AG04450 (cell line): ENCODE results near the gene DMC1. TPM values are rescaled to one million over a fixed set of nuclear protein-coding genes. Genes with fewer than 3 reads are reported as not detected.

Experiments
- CTCF ChIA-PET: fragments of 300-600, 350-600 bp; formaldehyde crosslinking; extraction: SDS; loops from one replicate; lab custom pipeline; 2022; ENCODE audit warnings: antibody characterized with exemption, inconsistent platforms; lab: Charles Lee
- POLR2A ChIA-PET: fragments of 350-600 bp; formaldehyde crosslinking; extraction: SDS; loops from one replicate; lab custom pipeline; 2021; ENCODE audit warnings: antibody characterized with exemption, inconsistent platforms; lab: Yijun Ruan, JAX
- DNase-seq: peaks from one replicate; pipeline ENCODE4 v3.0.0-alpha.2; 2011; ENCODE audit warnings: low read depth, low spot score
- H3K27ac ChIP-seq: one replicate; pipeline ENCODE4 v1.5.1; 2012; ENCODE audit warnings: low read depth, low read length, control low read depth
- H3K27me3 ChIP-seq: one replicate; pipeline ENCODE4 v1.6.0; 2012; ENCODE audit warnings: low read length; ENCODE audit not compliant: control insufficient read depth, insufficient read depth
- H3K4me3 ChIP-seq: 2 replicates; pipeline ENCODE4 v1.5.1; 2011; ENCODE audit warnings: mild to moderate bottlenecking, low read depth, low read length, control low read depth
- H3K9me3 ChIP-seq: 2 replicates; pipeline ENCODE4 v1.5.1; 2012; ENCODE audit warnings: low read length; ENCODE audit not compliant: control insufficient read depth, insufficient read depth
- polyA plus RNA-seq: library from polyadenylated mRNA; depleted of rRNA; stranded (reverse); fragments of >200 nt; gene quantifications from 2 replicates; pipeline ENCODE4 v1.2.3, GENCODE V29; 2011
- TF ChIP-seq, protein P1 (sequence below): IDR thresholded peaks from 2 replicates; pipeline ENCODE4 v1.5.1; 2011; ENCODE audit warnings: low read depth, low read length, control low read depth, inconsistent platforms

The DMC1 gene
- polyA plus RNA-seq, 1 experiment, result 0.29 TPM

DNA sequence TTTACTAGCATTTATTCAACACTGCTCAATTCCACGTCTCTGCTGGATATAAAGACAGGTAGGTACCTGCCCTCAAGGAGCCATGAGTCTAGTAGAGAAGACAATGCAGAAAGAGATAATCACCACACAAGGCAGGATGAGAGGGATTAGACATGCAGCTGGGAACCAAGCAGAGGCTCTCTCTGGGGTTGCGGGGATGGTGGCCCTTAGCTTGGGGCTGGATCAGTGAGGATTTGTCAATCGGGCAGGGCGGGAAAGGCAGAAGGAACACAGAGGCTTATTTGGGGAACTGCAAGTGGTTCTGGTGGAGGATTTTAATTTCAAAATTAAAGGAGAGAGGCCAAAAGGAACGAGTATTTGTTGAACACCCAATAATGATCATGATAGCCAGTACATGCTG lies 8.5 kb upstream of the DMC1 start:
- Histone ChIP-seq H3K4me3 (no peak overlapping the region), H3K9me3 (no peaks in the 10 kb centered on the region), H3K27ac (no peak overlapping the region), H3K27me3 (no peaks in the 10 kb centered on the region)
- POLR2A ChIA-PET, result no interaction called here
- TF ChIP-seq, protein P1, sequence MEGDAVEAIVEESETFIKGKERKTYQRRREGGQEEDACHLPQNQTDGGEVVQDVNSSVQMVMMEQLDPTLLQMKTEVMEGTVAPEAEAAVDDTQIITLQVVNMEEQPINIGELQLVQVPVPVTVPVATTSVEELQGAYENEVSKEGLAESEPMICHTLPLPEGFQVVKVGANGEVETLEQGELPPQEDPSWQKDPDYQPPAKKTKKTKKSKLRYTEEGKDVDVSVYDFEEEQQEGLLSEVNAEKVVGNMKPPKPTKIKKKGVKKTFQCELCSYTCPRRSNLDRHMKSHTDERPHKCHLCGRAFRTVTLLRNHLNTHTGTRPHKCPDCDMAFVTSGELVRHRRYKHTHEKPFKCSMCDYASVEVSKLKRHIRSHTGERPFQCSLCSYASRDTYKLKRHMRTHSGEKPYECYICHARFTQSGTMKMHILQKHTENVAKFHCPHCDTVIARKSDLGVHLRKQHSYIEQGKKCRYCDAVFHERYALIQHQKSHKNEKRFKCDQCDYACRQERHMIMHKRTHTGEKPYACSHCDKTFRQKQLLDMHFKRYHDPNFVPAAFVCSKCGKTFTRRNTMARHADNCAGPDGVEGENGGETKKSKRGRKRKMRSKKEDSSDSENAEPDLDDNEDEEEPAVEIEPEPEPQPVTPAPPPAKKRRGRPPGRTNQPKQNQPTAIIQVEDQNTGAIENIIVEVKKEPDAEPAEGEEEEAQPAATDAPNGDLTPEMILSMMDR, result no peak
- CTCF ChIA-PET, result no interaction called here
- no peak for DNase-seq

DNA sequence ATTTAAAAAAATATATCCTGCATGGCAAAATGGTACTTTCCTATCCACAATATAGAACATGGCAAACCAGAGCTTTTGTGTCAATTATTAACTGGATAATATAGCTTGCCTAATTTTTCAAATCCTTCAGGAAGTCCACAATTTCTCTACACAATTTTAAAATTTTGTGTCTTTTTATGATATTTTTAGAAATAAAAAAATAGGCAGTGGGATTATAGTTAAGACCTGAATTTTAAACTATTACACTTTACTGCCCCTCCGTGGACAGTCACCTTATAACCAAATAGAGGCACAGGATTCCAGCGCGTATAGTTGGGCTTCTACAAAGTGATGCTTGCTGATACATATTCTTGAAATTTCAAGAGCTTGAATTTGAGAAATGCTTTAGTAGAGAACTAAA lies 2.1 kb upstream of the DMC1 start:
- Histone ChIP-seq H3K27ac (no peak overlapping the region), H3K27me3 (peaks cover 2% of the 10 kb centered on the region), H3K4me3 (no peak overlapping the region), H3K9me3 (no peaks in the 10 kb centered on the region; the same call in 1 of the 2 replicates)
- TF ChIP-seq, protein P1, result peak; percentile 55
- CTCF ChIA-PET, result interaction anchor here (0.5 to 3.2 kb wide), 27 partner anchors 8 to 521 kb away, joined by 3 to 23 read pairs (median 4); no protein-coding TSS in a partner anchor
- POLR2A ChIA-PET, result no interaction called here
- no peak for DNase-seq

DNA sequence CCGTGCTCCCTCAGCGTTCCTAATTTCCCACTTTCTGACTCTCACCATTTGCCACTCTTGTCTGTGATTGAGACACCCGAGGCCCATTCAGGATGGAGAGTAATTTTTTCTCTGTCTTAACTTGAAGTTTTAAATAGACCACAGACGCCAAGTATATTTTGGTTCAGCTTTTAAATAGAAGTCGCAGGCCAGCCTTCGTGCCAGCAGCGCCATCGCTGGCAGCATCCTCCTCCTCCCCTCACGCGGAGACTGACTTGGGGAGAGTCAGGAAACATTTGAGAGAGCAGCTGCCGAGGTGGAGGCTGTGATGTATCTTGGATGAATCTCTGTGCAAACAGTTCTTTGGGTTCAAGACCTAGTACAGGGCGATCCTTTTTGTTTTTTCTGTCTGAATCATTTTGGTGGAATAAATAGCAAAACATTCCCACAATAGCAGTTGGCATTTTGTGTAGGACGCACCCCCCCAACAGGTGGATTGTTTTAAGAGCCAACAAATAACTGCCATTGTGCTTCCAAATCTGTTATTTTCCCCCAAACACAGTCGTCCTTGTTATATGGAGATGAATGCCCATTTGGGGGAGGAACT lies 889 bp upstream of the DMC1 start:
- ChIA-PET POLR2A (interaction anchor here (0.5 kb wide), 1 partner anchor 94 kb away, joined by 4 read pairs; no protein-coding TSS in a partner anchor), CTCF (interaction anchor here (1.0 to 3.2 kb wide), 3 partner anchors 82 to 518 kb away, joined by 4 to 23 read pairs (median 5); no protein-coding TSS in a partner anchor)
- peak overlapping the region; percentile 76 for H3K4me3 ChIP-seq
- H3K27ac ChIP-seq, result peak overlapping the region; percentile 13
- H3K9me3 ChIP-seq, result no peaks in the 10 kb centered on the region; the same call in 1 of the 2 replicates
- no peak for DNase-seq
- peaks cover 2% of the 10 kb centered on the region for H3K27me3 ChIP-seq
- TF ChIP-seq, protein P1, result 0 out of 2 replicates have a peak, but pooled peaks have one; percentile 6

DNA sequence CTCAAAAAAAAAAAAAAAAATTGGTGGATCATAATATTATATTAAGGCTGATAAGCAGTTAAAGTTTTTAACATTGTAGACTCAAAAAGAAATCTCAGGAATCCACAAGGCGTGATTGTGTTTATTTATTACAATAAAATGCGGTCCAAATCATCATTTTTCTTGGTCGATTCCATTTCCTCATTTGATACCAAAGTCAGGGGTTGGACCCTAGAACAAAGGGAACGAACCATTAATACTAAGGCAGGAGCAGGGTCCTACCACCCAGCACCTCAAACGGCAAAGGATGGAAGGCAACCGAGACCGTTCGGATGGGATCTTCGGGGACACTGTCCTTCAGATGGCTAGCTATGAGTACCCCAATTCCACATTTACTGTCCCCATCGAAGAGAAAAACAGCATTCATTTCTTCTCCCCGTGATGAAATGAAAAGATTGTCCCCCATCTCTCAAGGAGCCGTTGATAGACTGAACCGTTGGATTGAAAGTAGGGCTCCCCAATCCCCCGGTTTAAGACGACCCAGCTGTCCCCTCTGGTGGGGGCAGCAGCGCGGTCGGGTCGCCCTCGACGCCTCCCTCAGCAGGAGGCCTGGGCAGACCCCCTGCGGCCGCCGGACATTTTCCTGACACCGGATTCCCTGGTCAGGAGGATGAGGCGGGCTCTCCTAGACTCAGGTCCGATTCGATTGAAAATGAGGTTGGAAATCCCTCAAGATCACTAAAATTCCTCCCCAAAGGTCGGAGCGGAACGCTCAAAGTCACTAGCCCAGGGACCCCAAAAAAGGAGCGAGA lies 607 bp downstream of the DMC1 start:
- no peak overlapping the region for H3K27ac ChIP-seq
- peaks cover 2% of the 10 kb centered on the region for H3K27me3 ChIP-seq
- DNase-seq, result no peak
- POLR2A ChIA-PET, result no interaction called here
- H3K4me3 ChIP-seq, result peak overlapping the region; percentile 76
- CTCF ChIA-PET, result interaction anchor here (0.7 kb wide), 1 partner anchor 1282 kb away, joined by 10 read pairs; no protein-coding TSS in a partner anchor
- no peaks in the 10 kb centered on the region; the same call in 1 of the 2 replicates for H3K9me3 ChIP-seq
- TF ChIP-seq, protein P1, result no peak
